Muscle layer of duodenum (tissue), 2 donors: Measurements from ENCODE around the gene AGO3.
"Not testable (repeated sequence)": the region's sequence is repeated elsewhere in the genome, so short reads cannot be mapped to it uniquely, and the experiment has no call there.

ENCODE experiments used
- H3K27ac ChIP-seq: one replicate; pipeline ENCODE4 v1.7.0; 2013; ENCODE audit warnings: mild to moderate bottlenecking, low read length
- H3K27me3 ChIP-seq: one replicate; pipeline ENCODE4 v1.7.0; 2013; ENCODE audit warnings: low read depth, mild to moderate bottlenecking, control low read depth, low read length
- H3K36me3 ChIP-seq, 2 donors: one replicate each; pipeline ENCODE4 v1.7.0; 2013; ENCODE audit warnings: low read length in 2 of 2, control low read depth in 1 of 2, mild to moderate bottlenecking in 1 of 2; ENCODE audit not compliant: insufficient read depth in 2 of 2, control insufficient read depth in 1 of 2
- H3K4me1 ChIP-seq, 2 donors: one replicate each; pipeline ENCODE4 v1.7.0; 2013; ENCODE audit warnings: low read length in 2 of 2, mild to moderate bottlenecking in 2 of 2, control low read depth in 1 of 2, moderate library complexity in 1 of 2; ENCODE audit not compliant: insufficient read depth in 2 of 2, control insufficient read depth in 1 of 2
- H3K4me3 ChIP-seq, 2 donors: one replicate each; pipeline ENCODE4 v1.7.0; 2013; ENCODE audit warnings: low read length in 2 of 2, low read depth in 1 of 2, mild to moderate bottlenecking in 1 of 2
- H3K9me3 ChIP-seq, 2 donors: one replicate each; pipeline ENCODE4 v1.7.0; 2013; ENCODE audit warnings: low read length in 2 of 2, control low read depth in 1 of 2, mild to moderate bottlenecking in 1 of 2; ENCODE audit not compliant: control insufficient read depth in 1 of 2
- donor health status: healthy.

The AGO3 gene

GRCh38 chr1:36014722-36015220 lies 83.9 kb downstream of the AGO3 start:
- H3K36me3 ChIP-seq = peaks cover 41 to 53% of the 10 kb centered on the region in 2 donors
- no peaks in the 10 kb centered on the region for H3K4me1 ChIP-seq
- H3K4me3 ChIP-seq = no peak overlapping the region
- H3K27me3 ChIP-seq = no peaks in the 10 kb centered on the region
- no peaks in the 10 kb centered on the region for H3K9me3 ChIP-seq
- H3K27ac ChIP-seq = no peak overlapping the region

DNA sequence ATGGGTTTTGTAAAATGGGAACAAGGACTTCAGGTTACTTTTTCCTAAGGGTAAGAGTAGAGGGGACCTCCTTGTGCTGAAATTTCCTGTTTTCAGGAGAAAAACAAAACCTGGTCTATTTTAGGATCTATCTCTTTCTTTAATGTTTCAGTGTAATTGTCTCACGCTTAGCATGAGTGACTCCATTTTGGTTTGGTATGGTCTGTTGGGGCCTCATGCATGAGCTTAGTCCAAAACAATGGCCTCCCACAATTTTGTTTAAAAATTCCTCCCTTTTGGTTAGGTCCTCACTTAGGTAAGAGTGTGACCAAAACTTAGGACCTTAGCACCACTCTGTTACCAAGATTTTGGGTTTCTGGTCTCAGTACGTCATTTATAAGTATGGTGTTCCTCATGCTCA lies 85.8 kb downstream of the AGO3 start:
- peaks cover 41 to 57% of the 10 kb centered on the region in 2 donors for H3K36me3 ChIP-seq
- no peak overlapping the region for H3K27ac ChIP-seq
- H3K27me3 ChIP-seq = no peaks in the 10 kb centered on the region
- no peak overlapping the region for H3K4me3 ChIP-seq
- H3K4me1 ChIP-seq = no peaks in the 10 kb centered on the region
- H3K9me3 ChIP-seq = no peaks in the 10 kb centered on the region

DNA sequence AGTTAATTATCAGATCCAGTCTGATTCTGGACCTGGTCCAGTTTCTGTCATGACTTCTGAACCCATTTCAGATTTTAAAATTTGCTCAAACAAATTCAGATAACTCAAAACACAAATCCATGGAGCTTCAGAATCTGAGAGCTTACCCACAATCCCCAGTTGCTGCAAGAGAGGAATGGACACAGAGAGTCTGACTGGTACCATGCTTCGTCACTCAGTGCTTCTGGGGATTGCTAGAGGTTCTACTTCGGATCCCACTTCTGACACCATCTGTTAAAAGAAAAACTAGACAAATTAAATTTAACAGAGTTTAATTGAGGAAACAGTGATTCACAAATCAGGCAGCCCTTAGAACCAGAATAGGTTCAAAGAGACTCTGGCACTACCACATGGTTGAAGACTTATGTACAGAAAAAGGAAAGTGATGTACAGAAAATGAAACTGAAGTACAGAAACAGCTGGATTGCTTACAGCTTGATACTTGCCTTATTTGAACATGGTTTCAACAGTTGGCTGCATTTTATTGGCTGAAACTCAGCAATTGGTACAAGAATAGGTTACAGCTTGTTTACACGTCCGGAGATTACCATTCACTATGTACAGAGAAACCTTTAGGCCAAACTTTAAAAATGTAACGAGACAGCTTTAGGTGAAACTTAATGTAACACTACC lies 92.3 kb downstream of the AGO3 start:
- H3K4me1 ChIP-seq = no peaks in the 10 kb centered on the region
- H3K27me3 ChIP-seq = no peaks in the 10 kb centered on the region
- peaks cover 22 to 42% of the 10 kb centered on the region in 2 donors for H3K36me3 ChIP-seq
- H3K9me3 ChIP-seq = no peaks in the 10 kb centered on the region
- no peak overlapping the region for H3K4me3 ChIP-seq
- no peak overlapping the region for H3K27ac ChIP-seq

- H3K36me3 ChIP-seq = peaks cover 20 to 39% of the 10 kb centered on the region in 2 donors
- not testable (repeated sequence) for H3K9me3 ChIP-seq, H3K4me1 ChIP-seq, H3K27ac ChIP-seq, H3K4me3 ChIP-seq, H3K27me3 ChIP-seq
Observed at GRCh38 chr1:36024024-36024423, 93.1 kb downstream of the AGO3 start.

- Histone ChIP-seq H3K27ac (no peak overlapping the region), H3K4me3 (no peak overlapping the region), H3K36me3 (peaks cover 17 to 32% of the 10 kb centered on the region in 2 donors), H3K4me1 (no peaks in the 10 kb centered on the region), H3K9me3 (no peaks in the 10 kb centered on the region), H3K27me3 (no peaks in the 10 kb centered on the region)
Observed at GRCh38 chr1:36024847-36025246, 93.9 kb downstream of the AGO3 start.

GRCh38 chr1:36027766-36028165 lies 96.9 kb downstream of the AGO3 start:
- H3K4me1 ChIP-seq = no peaks in the 10 kb centered on the region
- H3K27me3 ChIP-seq = no peaks in the 10 kb centered on the region
- H3K9me3 ChIP-seq = no peaks in the 10 kb centered on the region
- no peak overlapping the region for H3K4me3 ChIP-seq
- H3K36me3 ChIP-seq = peaks cover 17 to 27% of the 10 kb centered on the region in 2 donors
- H3K27ac ChIP-seq = no peak overlapping the region

DNA sequence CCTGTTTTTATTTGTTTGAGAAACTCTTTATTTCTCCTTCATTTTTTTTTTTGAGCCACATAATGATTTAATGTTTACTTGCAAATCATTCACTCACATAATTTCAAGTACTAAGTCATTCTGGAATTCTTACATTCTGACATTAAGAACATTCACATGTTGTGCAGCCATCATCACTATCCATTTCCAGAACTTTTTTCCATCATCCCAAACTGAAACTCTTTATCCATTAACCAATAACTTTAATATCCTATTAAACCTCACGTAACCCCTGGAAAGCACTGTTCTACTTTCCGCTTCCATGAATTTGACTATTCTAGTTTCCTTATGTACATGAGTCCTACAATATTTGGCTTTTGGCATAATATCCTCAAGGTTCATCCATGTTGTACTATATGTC lies 100.5 kb downstream of the AGO3 start:
- Histone ChIP-seq H3K4me3 (no peak overlapping the region), H3K36me3 (peaks cover 13 to 36% of the 10 kb centered on the region in 2 donors), H3K27ac (no peak overlapping the region), H3K9me3 (no peaks in the 10 kb centered on the region), H3K27me3 (no peaks in the 10 kb centered on the region), H3K4me1 (no peaks in the 10 kb centered on the region)

GRCh38 chr1:36034692-36035091 lies 103.8 kb downstream of the AGO3 start:
- Histone ChIP-seq H3K4me1 (no peaks in the 10 kb centered on the region), H3K4me3 (no peak overlapping the region), H3K27ac (no peak overlapping the region), H3K9me3 (no peaks in the 10 kb centered on the region), H3K36me3 (peaks cover 5 to 30% of the 10 kb centered on the region in 2 donors), H3K27me3 (no peaks in the 10 kb centered on the region)

GRCh38 chr1:36035154-36035553 lies 104.2 kb downstream of the AGO3 start:
- H3K9me3 ChIP-seq = no peaks in the 10 kb centered on the region
- H3K27ac ChIP-seq = no peak overlapping the region
- no peak overlapping the region for H3K4me3 ChIP-seq
- H3K4me1 ChIP-seq = no peaks in the 10 kb centered on the region
- peaks cover 10 to 34% of the 10 kb centered on the region in 2 donors for H3K36me3 ChIP-seq
- H3K27me3 ChIP-seq = no peaks in the 10 kb centered on the region

DNA sequence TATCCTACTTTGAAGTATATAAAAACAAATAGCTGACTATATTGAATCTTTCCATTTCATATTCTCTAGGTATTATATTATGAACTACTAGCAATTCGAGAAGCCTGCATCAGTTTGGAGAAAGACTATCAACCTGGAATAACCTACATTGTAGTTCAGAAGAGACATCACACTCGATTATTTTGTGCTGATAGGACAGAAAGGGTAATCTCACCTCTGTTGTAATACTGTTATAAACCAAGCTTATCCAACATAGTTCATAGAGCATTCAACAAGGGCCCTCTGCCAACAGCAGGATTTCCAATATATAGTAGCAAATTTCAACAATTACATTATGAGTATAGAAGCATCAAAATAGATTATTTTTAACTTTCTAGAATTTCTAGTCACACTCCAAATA lies 109.3 kb downstream of the AGO3 start:
- Histone ChIP-seq H3K4me3 (no peak overlapping the region), H3K27ac (no peak overlapping the region), H3K27me3 (no peaks in the 10 kb centered on the region), H3K9me3 (no peaks in the 10 kb centered on the region), H3K36me3 (peaks cover 34 to 58% of the 10 kb centered on the region in 2 donors), H3K4me1 (no peaks in the 10 kb centered on the region)

GRCh38 chr1:36051821-36052220 lies 120.9 kb downstream of the AGO3 start:
- Histone ChIP-seq H3K36me3 (peaks cover 9 to 34% of the 10 kb centered on the region in 2 donors), H3K27me3 (no peaks in the 10 kb centered on the region), H3K27ac (no peak overlapping the region), H3K4me1 (no peaks in the 10 kb centered on the region), H3K4me3 (no peak overlapping the region), H3K9me3 (no peaks in the 10 kb centered on the region)

- Histone ChIP-seq H3K4me3 (no peak overlapping the region), H3K9me3 (no peaks in the 10 kb centered on the region), H3K36me3 (peaks cover 0 to 16% of the 10 kb centered on the region in 2 donors), H3K4me1 (no peaks in the 10 kb centered on the region), H3K27ac (no peak overlapping the region), H3K27me3 (no peaks in the 10 kb centered on the region)
Observed at GRCh38 chr1:36053978-36054377, 123.1 kb downstream of the AGO3 start.
